K562 (cell line): Measurements from ENCODE around the gene SCAMP3. TPM values are rescaled to one million over a fixed set of nuclear protein-coding genes. Genes with fewer than 3 reads are reported as not detected.

Experiments
- ATAC-seq: fragments of 200-7000 bp; cut with Tn5 transposase; 3 replicates; pipeline ENCODE4 v1.9.1; 2020; ENCODE audit warnings: moderate library complexity
- BruUV-seq: library from RNA; stranded (reverse); fragments of 400-500 nt; replicated peaks from 2 replicates; lab custom pipeline; 2021; lab: Mats Ljungman, UMichigan
- CTCF ChIA-PET: fragments of 300-600 bp; formaldehyde crosslinking; extraction: SDS; loops from one replicate; lab custom pipeline; 2021; ENCODE audit warnings: low intra/inter-chr PET ratio; lab: Yijun Ruan, JAX
- POLR2A ChIA-PET: fragments of 300-600, 350-650 bp; sonication (Branson Sonifier 250); formaldehyde crosslinking; extraction: SDS; loops from one replicate; lab custom pipeline; 2021; ENCODE audit warnings: antibody characterized with exemption, inconsistent platforms; lab: Yijun Ruan, JAX
- DNase-seq, 4 experiments: peaks; one replicate each; pipeline versions ENCODE4 v3.0.0 to v3.0.0-alpha.2; 2011 to 2018; ENCODE audit warnings: low spot score in 3 of 4, mixed read lengths in 3 of 4; ENCODE audit errors: extremely low read depth in 1 of 4
- FAIRE-seq: peaks from 2 replicates; lab custom pipeline; 2011; peaks lifted over from hg19 to GRCh38; lab: Jason Lieb, UNC
- H2AFZ ChIP-seq: 2 replicates; pipeline ENCODE4 v1.6.0; 2011; ENCODE audit warnings: low read depth, low read length, control low read depth, inconsistent platforms
- H3K27ac ChIP-seq: fragments of 200-600 bp; 3 replicates; pipeline ENCODE4 v1.8.0; 2011; ENCODE audit warnings: low read depth, mild to moderate bottlenecking, control low read depth, inconsistent platforms, low read length, moderate library complexity, mixed read lengths; ENCODE audit errors: extremely low read depth
- H3K27me3 ChIP-seq, 2 experiments: fragments of 300-600 bp in 1 of 2; 2 replicates in 1 of 2; 3 replicates in 1 of 2; pipeline versions ENCODE4 v1.6.0 to v1.8.0; 2011; ENCODE audit warnings: inconsistent platforms in 2 of 2, low read length in 2 of 2, mild to moderate bottlenecking in 1 of 2, mixed read lengths in 1 of 2, moderate library complexity in 1 of 2; ENCODE audit not compliant: control insufficient read depth in 2 of 2, insufficient read depth in 2 of 2
- H3K36me3 ChIP-seq: fragments of 300-600 bp; 3 replicates; pipeline ENCODE4 v1.8.0; 2011; ENCODE audit warnings: mild to moderate bottlenecking, low read length, inconsistent platforms; ENCODE audit not compliant: control insufficient read depth, insufficient read depth
- H3K4me1 ChIP-seq, 2 experiments: fragments of 200-600 bp in 1 of 2; replicated peaks in 1 of 2; 2 replicates in 1 of 2; 3 replicates in 1 of 2; pipeline versions ENCODE4 v1.5.1 to v1.8.0; 2011; ENCODE audit warnings: inconsistent platforms in 2 of 2, low read length in 2 of 2, mild to moderate bottlenecking in 1 of 2, mixed read lengths in 1 of 2, moderate library complexity in 1 of 2; ENCODE audit not compliant: control insufficient read depth in 2 of 2, insufficient read depth in 2 of 2
- H3K4me2 ChIP-seq: 2 replicates; pipeline ENCODE4 v1.6.1; 2011; ENCODE audit warnings: low read length, control low read depth, inconsistent platforms, mixed read lengths; ENCODE audit not compliant: insufficient read depth
- H3K4me3 ChIP-seq: fragments of 200-600 bp; sonication (generic), shearing (Covaris generic); 2 replicates; pipeline ENCODE4 v1.5.1; 2016; ENCODE audit warnings: control low read depth, inconsistent platforms
- H3K79me2 ChIP-seq: fragments of 200-600 bp; 3 replicates; pipeline ENCODE4 v1.8.0; 2011; ENCODE audit warnings: low read length, inconsistent platforms; ENCODE audit not compliant: control insufficient read depth, insufficient read depth
- H3K9ac ChIP-seq, 2 experiments: 2 replicates each; pipeline versions ENCODE4 v1.6.0 to v1.6.1; 2011; ENCODE audit warnings: low read depth in 2 of 2, low read length in 2 of 2, control low read depth in 1 of 2, inconsistent platforms in 1 of 2, mild to moderate bottlenecking in 1 of 2, mixed read lengths in 1 of 2; ENCODE audit not compliant: insufficient read depth in 1 of 2
- H3K9me1 ChIP-seq: one replicate; pipeline ENCODE4 v1.6.0; 2011; ENCODE audit warnings: inconsistent platforms, mild to moderate bottlenecking, low read length, moderate library complexity; ENCODE audit not compliant: control insufficient read depth, insufficient read depth
- H3K9me3 ChIP-seq: replicated peaks from 2 replicates; pipeline ENCODE4 v1.5.1; 2011; ENCODE audit warnings: low read depth, low read length, inconsistent platforms; ENCODE audit not compliant: control insufficient read depth, insufficient read depth
- H4K20me1 ChIP-seq: replicated peaks from 2 replicates; pipeline ENCODE4 v1.6.1; 2011; ENCODE audit warnings: low read length, inconsistent platforms, mixed read lengths; ENCODE audit not compliant: control insufficient read depth, insufficient read depth
- BACH1 ChIP-seq: fragments of 200-800 bp; sonication (Bioruptor generic); IDR thresholded peaks from 2 replicates; pipeline ENCODE4 v1.6.1; 2016; ENCODE audit warnings: missing genetic modification characterization, missing compliant biosample characterization
- CTCFL ChIP-seq: IDR thresholded peaks from 2 replicates; pipeline ENCODE4 v1.6.1; 2011; ENCODE audit warnings: borderline replicate concordance, low read depth, mild to moderate bottlenecking, moderate library complexity, low read length; ENCODE audit not compliant: insufficient read depth, poor library complexity, severe bottlenecking
- TAF15 ChIP-seq: fragments of 200-400 bp; formaldehyde crosslinking; IDR thresholded peaks from 2 replicates; pipeline ENCODE4 v1.6.1; 2017; ENCODE audit warnings: mild to moderate bottlenecking, low read depth, low read length, moderate library complexity
- ZBTB33 ChIP-seq: sonication (generic); formaldehyde crosslinking; IDR thresholded peaks from 2 replicates; pipeline ENCODE4 v1.8.1; 2023; ENCODE audit warnings: mild to moderate bottlenecking, missing genetic modification reagents
- ZNF431 ChIP-seq: sonication (generic); formaldehyde crosslinking; IDR thresholded peaks from 2 replicates; pipeline ENCODE4 v1.8.0; 2022; ENCODE audit warnings: mild to moderate bottlenecking, missing genetic modification reagents
- WGBS: fragments of 100-300 bp; shearing (Covaris generic); methylation state at CpG from one replicate; pipeline ENCODE4 v1.1.6; 2016; ENCODE audit warnings: low coverage, mixed read lengths; ENCODE audit not compliant: insufficient coverage; ENCODE audit errors: missing lambda C conversion rate; 5-methylcytosine and 5-hydroxymethylcytosine counted together
- in situ Hi-C: fragments of 300-500 bp; cut with MboI; formaldehyde crosslinking; loops from 4 replicates; pipeline ENCODE4 v1.15.0; 2018; ENCODE audit warnings: inconsistent platforms, mixed read lengths
- intact Hi-C: fragments of 100-400 bp; cut with micrococcal nuclease; formaldehyde crosslinking; loops from 2 replicates; pipeline ENCODE4 v1.14.2; 2022
- polyA plus RNA-seq, 8 experiments: library from polyadenylated mRNA; depleted of rRNA in 4 of 8; stranded (reverse) in 5 of 8; unstranded in 3 of 8; fragments of >200 nt; fragmentation: Nextera tagmentation in 2 of 8; fragmentation: Illumina TruSeq in 1 of 8; extraction: Ambion mirVana in 2 of 8; extraction: Trizol in 1 of 8; gene quantifications; 2 replicates each; pipeline versions ENCODE4 v1.2.1 to v1.2.3, GENCODE V29; 2011 to 2014; ENCODE audit warnings: inconsistent platforms in 1 of 8, missing spikeins in 1 of 8
- total RNA-seq, 7 experiments: library from RNA; depleted of rRNA in 6 of 7; stranded (reverse); fragments of >200 nt in 6 of 7; fragmentation: Illumina TruSeq in 2 of 7; extraction: Trizol in 2 of 7; gene quantifications; 2 replicates each; pipeline versions ENCODE4 v1.2.1 to v1.2.3, GENCODE V29; 2011 to 2021; ENCODE audit warnings: low replicate concordance in 1 of 7

The SCAMP3 gene
- total and polyA plus RNA-seq, 9 of the 15 experiments (the other 6 are each of a cell fraction or from before 2014, with no cell fraction given): 14.2 to 131 (median 86.1) TPM

- no TSS peak for BruUV-seq
These were observed 20.4 kb upstream of the SCAMP3 start for GRCh38 chr1:155282488-155283091.

More at GRCh38 chr1:155282488-155283091, 20.4 kb upstream of the SCAMP3 start:
- intact Hi-C loops: no loop called here
- peaks cover 12% of the 10 kb centered on the region; the same call in 2 of the 3 replicates for H3K36me3 ChIP-seq
- peak; percentile 37 for FAIRE-seq
- peaks cover 5 to 46% of the 10 kb centered on the region in 2 experiments; a peak in 4 of 5 replicates for H3K4me1 ChIP-seq
- no peaks in the 10 kb centered on the region; the same call in 1 of the 2 replicates for H4K20me1 ChIP-seq
- H3K9ac ChIP-seq: peak overlapping the region in 1 of 2 experiments; percentile 85; a peak in 2 of 4 replicates
- H3K9me3 ChIP-seq: no peaks in the 10 kb centered on the region
- no peak overlapping the region for H3K4me2 ChIP-seq
- POLR2A ChIA-PET: interaction anchor here (0.5 to 0.8 kb wide), 3 partner anchors 24 to 180 kb away, joined by 3 read pairs; no protein-coding TSS in a partner anchor
- no peak overlapping the region for H3K27ac ChIP-seq
- peak; percentile 57 for ATAC-seq
- H3K27me3 ChIP-seq: no peaks in the 10 kb centered on the region
- H3K9me1 ChIP-seq: no peaks in the 10 kb centered on the region
- no peaks in the 10 kb centered on the region for H3K79me2 ChIP-seq
- TF ChIP-seq TAF15: no peak
- TF ChIP-seq ZBTB33 (CRISPR knock-in tag): peak; percentile 81
- no peak for TF ChIP-seq BACH1 (tag)
- TF ChIP-seq ZNF431 (CRISPR knock-in tag): 0 out of 2 replicates have a peak, but pooled peaks have one; percentile 24
- TF ChIP-seq CTCFL: no peak
- TF ChIP-seq, all 486 proteins: peak for 2
- in situ Hi-C loops: no loop called here
- 73% methylated on average over 18 of the region's 29 CpGs for WGBS
- H3K4me3 ChIP-seq: no peak overlapping the region
- H2AFZ ChIP-seq: no peak overlapping the region
- peak; percentile 75 to 90 (median 84) for DNase-seq
- CTCF ChIA-PET: no interaction called here
